ENCODE results near the gene ACSL3. TPM values are rescaled to one million over a fixed set of nuclear protein-coding genes. Genes with fewer than 3 reads are reported as not detected.

The ACSL3 gene
- 91.5 TPM for total RNA-seq
- long read RNA-seq, full-length matches to known transcripts: 97 of 129 reads
- long read RNA-seq, partial matches to known transcripts: 13 of 129 reads
- long read RNA-seq, other reads (novel, unspliced or antisense): 19 of 129 reads

- intact Hi-C loops (cut with DNase I): no loop called here
- Histone ChIP-seq H3K4me3 (peak within 1 kb of the TSS; percentile 79), H3K9me3 (no peaks in the 10 kb centered on the region), H3K27me3 (no peaks in the 10 kb centered on the region), H3K4me1 (peaks cover 26% of the 10 kb centered on the region), H3K36me3 (no peaks in the 10 kb centered on the region), H3K27ac (peak within 1 kb of the TSS; percentile 96)
- TF ChIP-seq, protein P1, sequence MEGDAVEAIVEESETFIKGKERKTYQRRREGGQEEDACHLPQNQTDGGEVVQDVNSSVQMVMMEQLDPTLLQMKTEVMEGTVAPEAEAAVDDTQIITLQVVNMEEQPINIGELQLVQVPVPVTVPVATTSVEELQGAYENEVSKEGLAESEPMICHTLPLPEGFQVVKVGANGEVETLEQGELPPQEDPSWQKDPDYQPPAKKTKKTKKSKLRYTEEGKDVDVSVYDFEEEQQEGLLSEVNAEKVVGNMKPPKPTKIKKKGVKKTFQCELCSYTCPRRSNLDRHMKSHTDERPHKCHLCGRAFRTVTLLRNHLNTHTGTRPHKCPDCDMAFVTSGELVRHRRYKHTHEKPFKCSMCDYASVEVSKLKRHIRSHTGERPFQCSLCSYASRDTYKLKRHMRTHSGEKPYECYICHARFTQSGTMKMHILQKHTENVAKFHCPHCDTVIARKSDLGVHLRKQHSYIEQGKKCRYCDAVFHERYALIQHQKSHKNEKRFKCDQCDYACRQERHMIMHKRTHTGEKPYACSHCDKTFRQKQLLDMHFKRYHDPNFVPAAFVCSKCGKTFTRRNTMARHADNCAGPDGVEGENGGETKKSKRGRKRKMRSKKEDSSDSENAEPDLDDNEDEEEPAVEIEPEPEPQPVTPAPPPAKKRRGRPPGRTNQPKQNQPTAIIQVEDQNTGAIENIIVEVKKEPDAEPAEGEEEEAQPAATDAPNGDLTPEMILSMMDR (IDR thresholded peaks at IDR 0.05): peak; percentile 21
- peak; percentile 99 for ATAC-seq
- peak; percentile 99 for DNase-seq
Measured at GRCh38 chr2:222860740-222861410, at the start of gene ACSL3. Gene ACSL3, plus strand, starts transcription at chr2:222861036. Its CDS starts 47,737 bp downstream, at chr2:222908773.

- DNase-seq (no peak), ATAC-seq (no peak)
- H3K27ac ChIP-seq: no peak overlapping the region
- H3K27me3 ChIP-seq: no peaks in the 10 kb centered on the region
- TF ChIP-seq, protein P1 (IDR thresholded peaks at IDR 0.05): no peak
- no peaks in the 10 kb centered on the region for H3K9me3 ChIP-seq
- H3K36me3 ChIP-seq: no peaks in the 10 kb centered on the region
- intact Hi-C loops (cut with DNase I): no loop called here
- no peaks in the 10 kb centered on the region for H3K4me1 ChIP-seq
- H3K4me3 ChIP-seq: no peak overlapping the region
Measured at GRCh38 chr2:222811828-222812227, 49.0 kb upstream of the ACSL3 start.

GRCh38 chr2:222813177-222813843, 47.5 kb upstream of the ACSL3 start:
- H3K9me3 ChIP-seq: no peaks in the 10 kb centered on the region
- ATAC-seq (no peak), DNase-seq (no peak)
- no peaks in the 10 kb centered on the region for H3K36me3 ChIP-seq
- H3K4me1 ChIP-seq: no peaks in the 10 kb centered on the region
- no peak overlapping the region for H3K4me3 ChIP-seq
- intact Hi-C loops (cut with DNase I): no loop called here
- no peak overlapping the region for H3K27ac ChIP-seq
- TF ChIP-seq, protein P1 (IDR thresholded peaks at IDR 0.05): no peak
- no peaks in the 10 kb centered on the region for H3K27me3 ChIP-seq

DNA sequence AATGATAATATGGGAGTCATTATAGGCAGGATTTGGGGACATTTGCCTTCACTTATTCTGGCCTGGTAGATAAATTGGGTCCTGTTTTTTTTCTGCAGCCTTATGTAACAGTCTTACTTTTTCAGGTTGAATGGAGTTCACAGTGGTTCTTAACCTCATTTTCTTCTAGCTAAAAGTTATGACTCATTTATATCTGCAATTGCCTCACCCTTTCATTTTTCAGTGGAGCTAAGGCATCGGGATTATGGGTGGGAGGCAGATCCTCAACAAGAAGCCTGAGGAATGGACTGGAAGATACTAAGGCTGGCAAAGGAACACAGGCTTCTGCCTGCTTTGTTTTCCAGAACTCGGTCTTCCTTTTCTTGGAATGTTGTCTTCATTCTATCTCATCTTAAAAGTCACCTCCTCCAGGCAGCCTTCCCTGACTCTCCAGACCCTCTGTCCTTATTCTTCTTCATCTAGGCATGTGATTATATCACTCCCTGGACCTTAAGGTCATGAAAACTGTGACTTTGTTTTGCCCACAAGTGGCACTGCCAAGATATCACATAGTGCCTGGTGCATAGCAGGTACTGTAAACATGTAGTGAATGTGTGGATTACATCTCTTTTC, 41.0 kb upstream of the ACSL3 start:
- intact Hi-C loops (cut with DNase I): no loop called here
- H3K4me1 ChIP-seq: no peaks in the 10 kb centered on the region
- no peak overlapping the region for H3K27ac ChIP-seq
- no peaks in the 10 kb centered on the region for H3K27me3 ChIP-seq
- TF ChIP-seq, protein P1 (IDR thresholded peaks at IDR 0.05): no peak
- no peak overlapping the region for H3K4me3 ChIP-seq
- no peak for ATAC-seq
- no peaks in the 10 kb centered on the region for H3K9me3 ChIP-seq
- DNase-seq: no peak
- H3K36me3 ChIP-seq: no peaks in the 10 kb centered on the region

- ATAC-seq (no peak), DNase-seq (no peak)
- intact Hi-C loops (cut with DNase I): no loop called here
- Histone ChIP-seq H3K36me3 (no peaks in the 10 kb centered on the region), H3K27me3 (no peaks in the 10 kb centered on the region), H3K27ac (no peak overlapping the region), H3K4me3 (no peak overlapping the region), H3K9me3 (no peaks in the 10 kb centered on the region), H3K4me1 (no peaks in the 10 kb centered on the region)
- TF ChIP-seq, protein P1 (IDR thresholded peaks at IDR 0.05): no peak
Measured at GRCh38 chr2:222823183-222823930, 37.5 kb upstream of the ACSL3 start.

Data from upper lobe of right lung (tissue), 1 donor.